Measurements from ENCODE around the gene INPP5A.

Gene INPP5A

DNA sequence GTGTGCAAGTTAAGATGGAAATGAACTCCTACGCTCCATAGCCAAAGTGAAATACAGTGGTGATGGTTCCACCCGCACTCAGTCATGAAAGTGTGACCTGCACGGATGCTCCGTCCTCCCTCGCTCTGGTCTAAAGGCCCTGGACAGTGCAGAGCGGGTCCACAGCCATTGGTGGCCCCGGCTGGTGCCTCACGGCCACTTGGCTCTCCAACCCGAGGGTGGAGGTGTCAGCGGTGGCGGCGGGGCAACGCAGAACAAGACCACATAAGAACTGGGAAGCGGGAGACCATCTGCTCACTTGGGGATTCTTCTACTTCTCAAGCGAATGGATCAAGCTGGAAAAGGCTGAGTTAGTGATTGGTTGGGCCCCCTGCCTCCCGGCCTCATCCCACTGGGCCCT lies 187.6 kb downstream of the INPP5A start:
- TF ChIP-seq, protein P1, sequence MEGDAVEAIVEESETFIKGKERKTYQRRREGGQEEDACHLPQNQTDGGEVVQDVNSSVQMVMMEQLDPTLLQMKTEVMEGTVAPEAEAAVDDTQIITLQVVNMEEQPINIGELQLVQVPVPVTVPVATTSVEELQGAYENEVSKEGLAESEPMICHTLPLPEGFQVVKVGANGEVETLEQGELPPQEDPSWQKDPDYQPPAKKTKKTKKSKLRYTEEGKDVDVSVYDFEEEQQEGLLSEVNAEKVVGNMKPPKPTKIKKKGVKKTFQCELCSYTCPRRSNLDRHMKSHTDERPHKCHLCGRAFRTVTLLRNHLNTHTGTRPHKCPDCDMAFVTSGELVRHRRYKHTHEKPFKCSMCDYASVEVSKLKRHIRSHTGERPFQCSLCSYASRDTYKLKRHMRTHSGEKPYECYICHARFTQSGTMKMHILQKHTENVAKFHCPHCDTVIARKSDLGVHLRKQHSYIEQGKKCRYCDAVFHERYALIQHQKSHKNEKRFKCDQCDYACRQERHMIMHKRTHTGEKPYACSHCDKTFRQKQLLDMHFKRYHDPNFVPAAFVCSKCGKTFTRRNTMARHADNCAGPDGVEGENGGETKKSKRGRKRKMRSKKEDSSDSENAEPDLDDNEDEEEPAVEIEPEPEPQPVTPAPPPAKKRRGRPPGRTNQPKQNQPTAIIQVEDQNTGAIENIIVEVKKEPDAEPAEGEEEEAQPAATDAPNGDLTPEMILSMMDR (conservative IDR thresholded peaks at IDR 0.05; ENCODE audit: low read depth, low read length), result no peak
- no peak for DNase-seq (ENCODE audit: low read depth)
- no peak overlapping the region for H3K4me3 ChIP-seq (ENCODE audit: low read length)

DNA sequence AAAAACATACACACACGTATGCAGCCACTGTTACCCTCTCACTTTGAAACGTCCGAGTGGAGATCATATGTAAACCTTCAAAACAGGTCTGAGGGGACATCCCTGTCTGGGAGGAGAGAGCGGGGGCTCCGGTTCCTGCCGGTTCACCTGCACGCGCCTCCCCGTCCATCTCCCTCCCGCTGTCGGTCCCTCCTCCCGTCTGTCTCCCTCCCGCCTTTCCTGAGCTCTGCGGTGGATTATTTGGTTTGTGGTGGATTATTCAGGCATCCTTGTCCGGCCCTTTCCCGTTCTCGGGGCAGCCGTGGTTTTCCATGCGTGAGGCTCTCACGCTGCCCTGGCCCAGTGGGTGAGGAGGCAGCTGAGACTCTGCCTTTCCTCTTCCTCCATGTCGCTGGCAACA lies 188.6 kb downstream of the INPP5A start:
- no peak for DNase-seq (ENCODE audit: low read depth)
- no peak overlapping the region for H3K4me3 ChIP-seq (ENCODE audit: low read length)
- TF ChIP-seq, protein P1 (conservative IDR thresholded peaks at IDR 0.05; ENCODE audit: low read depth, low read length), result no peak

DNA sequence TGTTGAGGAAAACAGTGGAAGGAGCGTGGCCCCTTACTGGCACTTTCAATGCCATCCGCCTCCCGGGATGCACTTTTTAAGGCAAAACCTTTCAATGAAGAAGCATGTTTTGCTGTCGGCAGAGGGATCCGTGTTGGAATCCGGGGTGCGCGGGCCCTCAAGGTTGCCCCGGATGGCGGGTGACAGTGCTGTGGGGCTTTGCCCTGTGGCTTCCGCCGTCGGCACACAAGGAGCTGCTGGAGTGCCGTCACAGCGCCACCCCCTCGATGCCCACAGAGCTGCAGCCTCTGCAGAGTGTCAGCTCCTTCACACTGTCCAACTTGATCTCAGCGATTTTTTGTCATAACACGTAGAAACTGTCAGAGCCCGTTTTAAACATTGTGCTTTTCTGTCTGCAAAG lies 189.4 kb downstream of the INPP5A start:
- no peak overlapping the region for H3K4me3 ChIP-seq (ENCODE audit: low read length)
- no peak for DNase-seq (ENCODE audit: low read depth)
- TF ChIP-seq, protein P1 (conservative IDR thresholded peaks at IDR 0.05; ENCODE audit: low read depth, low read length), result no peak

DNA sequence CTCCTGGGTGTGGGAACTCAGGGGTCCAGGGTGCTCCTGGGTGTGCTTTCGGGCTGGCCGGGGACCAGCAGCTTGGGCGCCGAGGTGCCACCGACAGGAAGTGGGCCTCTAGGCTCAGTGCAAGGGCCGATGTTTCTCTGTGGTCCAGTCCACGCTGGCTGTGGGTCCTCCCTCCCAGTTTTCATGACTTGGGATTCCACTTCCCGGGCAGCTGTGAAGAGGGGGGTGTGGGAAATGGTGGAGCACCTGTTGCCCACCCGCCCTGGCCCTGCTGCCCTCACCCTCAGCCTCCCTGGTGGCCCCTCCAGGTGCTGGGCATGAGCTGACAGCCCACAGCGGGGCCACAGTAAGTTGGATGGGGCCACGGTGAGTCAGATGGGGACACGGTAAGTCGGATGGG lies 189.8 kb downstream of the INPP5A start:
- DNase-seq (ENCODE audit: low read depth), result no peak
- TF ChIP-seq, protein P1 (conservative IDR thresholded peaks at IDR 0.05; ENCODE audit: low read depth, low read length), result no peak
- H3K4me3 ChIP-seq (ENCODE audit: low read length), result no peak overlapping the region

DNA sequence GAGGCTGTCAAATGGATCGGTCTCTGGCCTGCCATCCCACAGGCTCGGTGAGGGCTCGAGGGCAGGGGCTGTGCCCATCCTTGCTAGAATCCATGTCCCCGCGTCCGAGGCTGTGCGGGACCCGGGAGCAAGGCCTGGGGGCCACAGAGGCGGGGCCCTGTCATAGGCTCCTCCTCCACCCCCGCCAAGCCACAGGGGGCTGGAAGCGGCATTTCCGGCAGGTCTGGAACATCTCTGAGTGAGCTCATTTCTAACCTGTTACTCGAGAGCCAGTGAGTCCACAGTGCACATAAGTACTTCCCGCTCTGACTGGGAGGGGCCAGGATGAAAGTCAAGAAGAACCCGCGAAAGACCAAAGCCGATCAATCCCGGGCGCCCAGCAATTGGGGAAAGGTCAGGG lies 190.7 kb downstream of the INPP5A start:
- no peak overlapping the region for H3K4me3 ChIP-seq (ENCODE audit: low read length)
- no peak for DNase-seq (ENCODE audit: low read depth)
- TF ChIP-seq, protein P1 (conservative IDR thresholded peaks at IDR 0.05; ENCODE audit: low read depth, low read length), result no peak

- TF ChIP-seq, protein P1 (conservative IDR thresholded peaks at IDR 0.05; ENCODE audit: low read depth, low read length), result no peak
- no peak overlapping the region for H3K4me3 ChIP-seq (ENCODE audit: low read length)
- no peak for DNase-seq (ENCODE audit: low read depth)
Measured at GRCh38 chr10:132728741-132729140, 191.2 kb downstream of the INPP5A start.

GRCh38 chr10:132729810-132730572 lies 192.4 kb downstream of the INPP5A start:
- no peak overlapping the region for H3K4me3 ChIP-seq (ENCODE audit: low read length)
- no peak for DNase-seq (ENCODE audit: low read depth)
- TF ChIP-seq, protein P1 (conservative IDR thresholded peaks at IDR 0.05; ENCODE audit: low read depth, low read length), result no peak
